A549 treated with ZK216348 at 1 μM for 4 hours (cell line): ENCODE data around the gene PPP1R2C. TPM values are rescaled to one million over a fixed set of nuclear protein-coding genes. Genes with fewer than 3 reads are reported as not detected.

Experiments used
- total RNA-seq: library from RNA; stranded (reverse); fragments of 200-300 nt; extraction: Qiagen RNA extraction; gene quantifications from 5 replicates; pipeline ENCODE4 v1.2.3, GENCODE V29; 2022; ENCODE audit warnings: low read depth

PPP1R2C gene
- total RNA-seq, result not detected in 5 replicates

GRCh38 chrX:42778096-42778495, at the start of gene PPP1R2C:
Gene PPP1R2C (minus strand): TSS chrX:42778163. CDS start chrX:42778079, 84 bp downstream.

